IMR-90 (cell line): ENCODE data around the gene GKN1.

Source experiments
- BHLHE40 ChIP-seq: fragments of 150-350 bp; IDR thresholded peaks from 2 replicates; pipeline ENCODE4 v1.6.1; 2016; ENCODE audit warnings: mild to moderate bottlenecking, low read depth, low read length
- CEBPB ChIP-seq: IDR thresholded peaks from 2 replicates; pipeline ENCODE4 v1.6.1; 2012; ENCODE audit warnings: low read depth, low read length, improper control_type of control experiment
- FOS ChIP-seq: fragments of 150-350 bp; IDR thresholded peaks from 2 replicates; pipeline ENCODE4 v1.6.1; 2016; ENCODE audit warnings: low read depth, low read length
- NFE2L2 ChIP-seq: fragments of 150-350 bp; IDR thresholded peaks from 2 replicates; pipeline ENCODE4 v1.6.1; 2016; ENCODE audit warnings: low read depth, mild to moderate bottlenecking, low read length
- POLR2A ChIP-seq: IDR thresholded peaks from 2 replicates; pipeline ENCODE4 v1.6.1; 2012; ENCODE audit warnings: mild to moderate bottlenecking, low read depth, low read length
- RAD21 ChIP-seq: IDR thresholded peaks from 2 replicates; pipeline ENCODE4 v1.6.1; 2012; ENCODE audit warnings: low read length, improper control_type of control experiment
- RCOR1 ChIP-seq: IDR thresholded peaks from 2 replicates; pipeline ENCODE4 v1.6.1; 2012; ENCODE audit warnings: mild to moderate bottlenecking, low read length, improper control_type of control experiment; ENCODE audit not compliant: insufficient replicate concordance
- SMC3 ChIP-seq: fragments of 150-350 bp; IDR thresholded peaks from 2 replicates; pipeline ENCODE4 v1.6.1; 2016; ENCODE audit warnings: low read depth, mild to moderate bottlenecking, antibody characterized with exemption, low read length, moderate library complexity
- TF ChIP-seq, protein P1 (sequence below): conservative IDR thresholded peaks from 2 replicates; pipeline ENCODE4 v1.5.1; 2012; ENCODE audit warnings: mild to moderate bottlenecking, low read depth, low read length, improper control_type of control experiment
- TF ChIP-seq, protein P2 (sequence below): fragments of 150-350 bp; IDR thresholded peaks from 2 replicates; pipeline ENCODE4 v1.6.1; 2016; ENCODE audit warnings: low read depth, mild to moderate bottlenecking, low read length, moderate library complexity, borderline replicate concordance
- TF ChIP-seq, protein P3 (sequence below): fragments of 150-350 bp; IDR thresholded peaks from 2 replicates; pipeline ENCODE4 v1.6.1; 2017; ENCODE audit warnings: mild to moderate bottlenecking, antibody characterized with exemption, low read length, low read depth

DNA sequence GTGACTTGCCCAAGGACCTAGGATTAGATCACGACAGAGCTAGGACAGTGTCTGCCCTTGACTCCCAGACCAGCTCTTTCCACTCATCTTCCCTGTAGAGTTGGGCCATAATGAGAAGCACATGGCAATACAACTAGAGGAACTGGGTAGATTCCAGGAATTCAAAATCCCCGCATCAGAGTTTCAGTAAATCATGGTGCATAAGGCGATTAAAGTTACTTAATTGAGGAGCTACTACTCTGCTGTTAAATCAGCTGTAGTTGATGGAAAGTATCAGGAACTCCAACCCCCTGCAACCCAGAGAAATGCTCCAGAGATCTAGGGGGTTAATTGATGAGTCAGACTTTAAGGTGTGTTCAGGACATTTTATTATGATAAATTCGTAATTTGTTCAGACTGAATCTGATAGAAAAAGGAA, 44.3 kb downstream of the GKN1 start:
- TF ChIP-seq, protein P1, sequence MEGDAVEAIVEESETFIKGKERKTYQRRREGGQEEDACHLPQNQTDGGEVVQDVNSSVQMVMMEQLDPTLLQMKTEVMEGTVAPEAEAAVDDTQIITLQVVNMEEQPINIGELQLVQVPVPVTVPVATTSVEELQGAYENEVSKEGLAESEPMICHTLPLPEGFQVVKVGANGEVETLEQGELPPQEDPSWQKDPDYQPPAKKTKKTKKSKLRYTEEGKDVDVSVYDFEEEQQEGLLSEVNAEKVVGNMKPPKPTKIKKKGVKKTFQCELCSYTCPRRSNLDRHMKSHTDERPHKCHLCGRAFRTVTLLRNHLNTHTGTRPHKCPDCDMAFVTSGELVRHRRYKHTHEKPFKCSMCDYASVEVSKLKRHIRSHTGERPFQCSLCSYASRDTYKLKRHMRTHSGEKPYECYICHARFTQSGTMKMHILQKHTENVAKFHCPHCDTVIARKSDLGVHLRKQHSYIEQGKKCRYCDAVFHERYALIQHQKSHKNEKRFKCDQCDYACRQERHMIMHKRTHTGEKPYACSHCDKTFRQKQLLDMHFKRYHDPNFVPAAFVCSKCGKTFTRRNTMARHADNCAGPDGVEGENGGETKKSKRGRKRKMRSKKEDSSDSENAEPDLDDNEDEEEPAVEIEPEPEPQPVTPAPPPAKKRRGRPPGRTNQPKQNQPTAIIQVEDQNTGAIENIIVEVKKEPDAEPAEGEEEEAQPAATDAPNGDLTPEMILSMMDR = no peak
- TF ChIP-seq POLR2A = no peak
- TF ChIP-seq, protein P2, sequence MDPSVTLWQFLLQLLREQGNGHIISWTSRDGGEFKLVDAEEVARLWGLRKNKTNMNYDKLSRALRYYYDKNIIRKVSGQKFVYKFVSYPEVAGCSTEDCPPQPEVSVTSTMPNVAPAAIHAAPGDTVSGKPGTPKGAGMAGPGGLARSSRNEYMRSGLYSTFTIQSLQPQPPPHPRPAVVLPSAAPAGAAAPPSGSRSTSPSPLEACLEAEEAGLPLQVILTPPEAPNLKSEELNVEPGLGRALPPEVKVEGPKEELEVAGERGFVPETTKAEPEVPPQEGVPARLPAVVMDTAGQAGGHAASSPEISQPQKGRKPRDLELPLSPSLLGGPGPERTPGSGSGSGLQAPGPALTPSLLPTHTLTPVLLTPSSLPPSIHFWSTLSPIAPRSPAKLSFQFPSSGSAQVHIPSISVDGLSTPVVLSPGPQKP = no peak
- no peak for TF ChIP-seq RAD21
- TF ChIP-seq RCOR1 = no peak
- TF ChIP-seq, protein P3, sequence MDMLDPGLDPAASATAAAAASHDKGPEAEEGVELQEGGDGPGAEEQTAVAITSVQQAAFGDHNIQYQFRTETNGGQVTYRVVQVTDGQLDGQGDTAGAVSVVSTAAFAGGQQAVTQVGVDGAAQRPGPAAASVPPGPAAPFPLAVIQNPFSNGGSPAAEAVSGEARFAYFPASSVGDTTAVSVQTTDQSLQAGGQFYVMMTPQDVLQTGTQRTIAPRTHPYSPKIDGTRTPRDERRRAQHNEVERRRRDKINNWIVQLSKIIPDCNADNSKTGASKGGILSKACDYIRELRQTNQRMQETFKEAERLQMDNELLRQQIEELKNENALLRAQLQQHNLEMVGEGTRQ = no peak
- no peak for TF ChIP-seq CEBPB
- TF ChIP-seq FOS = no peak
- TF ChIP-seq BHLHE40 = no peak
- no peak for TF ChIP-seq SMC3
- no peak for TF ChIP-seq NFE2L2
